Measurements from ENCODE around the gene FRYL. TPM values are rescaled to one million over a fixed set of nuclear protein-coding genes. Genes with fewer than 3 reads are reported as not detected.

The FRYL gene
- total and polyA plus RNA-seq, 2 of the 13 experiments (the other 11 are each of a cell fraction or from before 2014, with no cell fraction given), result 9.7 to 19.6 TPM

GRCh38 chr4:48792348-48793006, 12.4 kb upstream of the FRYL start:
- Histone ChIP-seq H3K4me1 (ENCODE audit: insufficient read depth, low read length) (no peaks in the 10 kb centered on the region), H3K27me3 (ENCODE audit: control insufficient read depth in 1 of 2, insufficient read depth in 2 of 2, low read length in 2 of 2) (no peaks in the 10 kb centered on the region; a peak in 2 of 5 replicates), H3K9ac (ENCODE audit: insufficient read depth, low read depth, low read length) (no peak overlapping the region), H3K79me2 (ENCODE audit: insufficient read depth, low read length) (no peaks in the 10 kb centered on the region), H3K36me3 (replicated peaks in 1 of 2; ENCODE audit: control insufficient read depth in 1 of 2, insufficient read depth in 2 of 2, low read length in 2 of 2) (no peaks in the 10 kb centered on the region), H4K20me1 (ENCODE audit: insufficient read depth, low read length) (no peaks in the 10 kb centered on the region), H3K4me3 (replicated peaks in 1 of 3; ENCODE audit: insufficient read depth in 1 of 3, low read depth in 2 of 3, low read length in 3 of 3) (no peak overlapping the region), H2AFZ (ENCODE audit: low read length) (no peak overlapping the region), H3K27ac (ENCODE audit: extremely low read length, insufficient read depth, low read length) (no peak overlapping the region), H3K9me3 (ENCODE audit: low read length) (no peaks in the 10 kb centered on the region), H3K4me2 (ENCODE audit: low read depth, low read length) (no peak overlapping the region)
- 50% methylated on average over 5 of the region's 5 CpGs for WGBS (ENCODE audit: low lambda C conversion rate)
- CTCF ChIA-PET (ENCODE audit: low intra/inter-chr PET ratio, low total read pairs), result no interaction called here
- BruUV-seq (replicated peaks), result no TSS peak
- in situ Hi-C loops (cut with HindIII; ENCODE audit: extremely low pct_ligation_motif_present, low pct_unique_long_range_greater_than_20kb), result loop anchor here (25.0 kb wide), 1 partner anchor 205 kb away; no protein-coding TSS in a partner anchor
- POLR2A ChIA-PET, result no interaction called here
- DNase-seq (ENCODE audit: low spot score) (no peak), FAIRE-seq (no peak), ATAC-seq (no peak)
- TF ChIP-seq ATF1 (CRISPR knock-in tag; IDR thresholded peaks at IDR 0.05) (no peak), JDP2 (CRISPR knock-in tag; IDR thresholded peaks at IDR 0.05; ENCODE audit: borderline replicate concordance) (no peak), ZFYVE20 (CRISPR knock-in tag; IDR thresholded peaks at IDR 0.05; ENCODE audit: borderline replicate concordance, low read depth) (no peak), ZNF816 (CRISPR knock-in tag; IDR thresholded peaks at IDR 0.05; ENCODE audit: borderline replicate concordance) (no peak), HOXD1 (CRISPR knock-in tag; IDR thresholded peaks at IDR 0.05) (no peak), ZNF547 (CRISPR knock-in tag; IDR thresholded peaks at IDR 0.05) (no peak), IRF2 (CRISPR knock-in tag; IDR thresholded peaks at IDR 0.05) (no peak), ZNF383 (CRISPR knock-in tag; IDR thresholded peaks at IDR 0.05; ENCODE audit: borderline replicate concordance) (no peak), ATAD3A (CRISPR knock-in tag; IDR thresholded peaks at IDR 0.05) (no peak), MTA1 (CRISPR knock-in tag; IDR thresholded peaks at IDR 0.05; ENCODE audit: borderline replicate concordance) (no peak)
- intact Hi-C loops (cut with micrococcal nuclease; ENCODE audit: unreplicated experiment), result no loop called here

- Histone ChIP-seq H2AFZ (ENCODE audit: low read length) (no peak overlapping the region), H3K27ac (ENCODE audit: extremely low read length, insufficient read depth, low read length) (no peak overlapping the region), H3K9me3 (ENCODE audit: low read length) (no peaks in the 10 kb centered on the region), H3K9ac (ENCODE audit: insufficient read depth, low read depth, low read length) (no peak overlapping the region), H3K4me1 (ENCODE audit: insufficient read depth, low read length) (no peaks in the 10 kb centered on the region), H3K79me2 (ENCODE audit: insufficient read depth, low read length) (no peaks in the 10 kb centered on the region), H3K4me2 (ENCODE audit: low read depth, low read length) (no peak overlapping the region), H3K36me3 (replicated peaks in 1 of 2; ENCODE audit: control insufficient read depth in 1 of 2, insufficient read depth in 2 of 2, low read length in 2 of 2) (no peaks in the 10 kb centered on the region), H3K27me3 (ENCODE audit: control insufficient read depth in 1 of 2, insufficient read depth in 2 of 2, low read length in 2 of 2) (no peaks in the 10 kb centered on the region; a peak in 2 of 5 replicates), H3K4me3 (replicated peaks in 1 of 3; ENCODE audit: insufficient read depth in 1 of 3, low read depth in 2 of 3, low read length in 3 of 3) (no peak overlapping the region), H4K20me1 (ENCODE audit: insufficient read depth, low read length) (no peaks in the 10 kb centered on the region)
- POLR2A ChIA-PET, result no interaction called here
- intact Hi-C loops (cut with micrococcal nuclease; ENCODE audit: unreplicated experiment) (no loop called here), in situ Hi-C loops (cut with HindIII; ENCODE audit: extremely low pct_ligation_motif_present, low pct_unique_long_range_greater_than_20kb) (loop anchor here (25.0 kb wide), 1 partner anchor 204 kb away; no protein-coding TSS in a partner anchor)
- DNase-seq (ENCODE audit: low spot score) (no peak), FAIRE-seq (no peak), ATAC-seq (no peak)
- CTCF ChIA-PET (ENCODE audit: low intra/inter-chr PET ratio, low total read pairs), result no interaction called here
- no TSS peak for BruUV-seq (replicated peaks)
- TF ChIP-seq MEIS2 (CRISPR knock-in tag; IDR thresholded peaks at IDR 0.05) (no peak), ZNF878 (CRISPR knock-in tag; IDR thresholded peaks at IDR 0.05) (no peak), CERS6 (CRISPR knock-in tag; IDR thresholded peaks at IDR 0.05) (no peak), ZNF564 (CRISPR knock-in tag; IDR thresholded peaks at IDR 0.05) (no peak), STAT5B (CRISPR knock-in tag; IDR thresholded peaks at IDR 0.05) (no peak), RFX5 (IDR thresholded peaks at IDR 0.05; ENCODE audit: low read depth, low read length) (no peak), ZSCAN20 (CRISPR knock-in tag; IDR thresholded peaks at IDR 0.05; ENCODE audit: borderline replicate concordance) (no peak), DR1 (CRISPR knock-in tag; IDR thresholded peaks at IDR 0.05) (no peak), GABPB1 (CRISPR knock-in tag; IDR thresholded peaks at IDR 0.05) (no peak), BRD4 (CRISPR knock-in tag; IDR thresholded peaks at IDR 0.05) (no peak), ZNF44 (CRISPR knock-in tag; IDR thresholded peaks at IDR 0.05) (no peak)
- TF ChIP-seq, protein P1, sequence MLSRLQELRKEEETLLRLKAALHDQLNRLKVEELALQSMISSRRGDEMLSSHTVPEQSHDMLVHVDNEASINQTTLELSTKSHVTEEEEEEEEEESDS (CRISPR knock-in tag; IDR thresholded peaks at IDR 0.05; ENCODE audit: borderline replicate concordance), result no peak
These were observed 11.2 kb upstream of the FRYL start for GRCh38 chr4:48791313-48791712.

Measured in HepG2 (cell line).